Measurements from ENCODE around the gene CTXN3. TPM values are rescaled to one million over a fixed set of nuclear protein-coding genes. Genes with fewer than 3 reads are reported as not detected.

Gene CTXN3
- total and polyA plus RNA-seq, 2 donors (not counting 3 experiments of a cell fraction or from before 2014, with no cell fraction given) = not detected

DNA sequence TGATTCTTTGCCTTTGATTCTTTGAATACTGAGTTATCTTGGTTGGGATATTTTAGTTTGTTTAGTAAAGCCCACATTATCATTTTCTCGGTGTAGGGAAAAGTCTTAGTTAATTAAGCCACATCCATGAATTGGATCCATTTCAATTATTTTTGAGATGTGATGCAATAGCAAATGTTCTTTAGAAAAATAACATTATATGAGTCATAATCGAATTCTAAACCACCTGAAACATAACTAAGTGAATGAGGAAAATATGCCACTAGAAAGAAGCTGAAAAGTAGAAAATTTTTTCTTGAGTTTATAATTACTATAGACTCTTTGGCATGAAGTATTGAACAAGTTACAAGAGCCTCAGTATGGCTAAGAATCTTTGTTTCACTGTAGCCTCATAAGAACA, 36.8 kb downstream of the CTXN3 start:
- no peaks in the 10 kb centered on the region for H3K9me3 ChIP-seq (replicated peaks; ENCODE audit: control insufficient read depth, insufficient read depth, low read length)
- no peak overlapping the region for H3K27ac ChIP-seq (ENCODE audit: insufficient read depth, low read depth, low read length)
- dilution Hi-C loops (cut with MboI; ENCODE audit: extremely low pct_ligation_motif_present, low sequenced_read_pairs) (no loop called here), intact Hi-C loops (cut with micrococcal nuclease) (no loop called here)
- H3K4me2 ChIP-seq (ENCODE audit: insufficient read depth, low read length) = no peak overlapping the region
- no peak overlapping the region for H2AFZ ChIP-seq (ENCODE audit: low read depth, low read length)
- no peak overlapping the region for H3K4me3 ChIP-seq (replicated peaks in 1 of 3; ENCODE audit: insufficient read depth in 1 of 3, low read depth in 1 of 3, low read length in 3 of 3)
- peaks cover 3% of the 10 kb centered on the region for H3K4me1 ChIP-seq (ENCODE audit: control insufficient read depth, extremely low read depth, insufficient read depth, low read length)
- H3K9ac ChIP-seq (replicated peaks; ENCODE audit: extremely low read depth, insufficient read depth, low read length) = no peak overlapping the region
- POLR2A ChIA-PET = no interaction called here
- H3K79me2 ChIP-seq (ENCODE audit: control insufficient read depth, insufficient read depth, low read length) = no peaks in the 10 kb centered on the region
- H3K36me3 ChIP-seq (ENCODE audit: control insufficient read depth in 2 of 2, extremely low read depth in 1 of 2, insufficient read depth in 2 of 2, low read length in 2 of 2) = no peaks in the 10 kb centered on the region
- H4K20me1 ChIP-seq (replicated peaks; ENCODE audit: control insufficient read depth, extremely low read depth, insufficient read depth, low read length) = no peaks in the 10 kb centered on the region
- H3K27me3 ChIP-seq (ENCODE audit: control insufficient read depth in 2 of 2, insufficient read depth in 2 of 2, low read length in 2 of 2) = no peaks in the 10 kb centered on the region
- BruUV-seq (replicated peaks) = no TSS peak
- CTCF ChIA-PET = no interaction called here
- no peak for FAIRE-seq
- no peak for DNase-seq (ENCODE audit: low read depth, low spot score)
- TF ChIP-seq POLR2AphosphoS5 (IDR thresholded peaks at IDR 0.05; ENCODE audit: insufficient read depth, low read depth, low read length) (no peak), EZH2 (IDR thresholded peaks at IDR 0.05; ENCODE audit: borderline replicate concordance, low read depth, low read length, severe bottlenecking) (no peak), POLR2A (IDR thresholded peaks at IDR 0.05; ENCODE audit: low read depth, low read length) (no peak)
- H3K9me1 ChIP-seq (replicated peaks; ENCODE audit: control insufficient read depth, extremely low read depth, insufficient read depth, low read length) = no peaks in the 10 kb centered on the region

DNA sequence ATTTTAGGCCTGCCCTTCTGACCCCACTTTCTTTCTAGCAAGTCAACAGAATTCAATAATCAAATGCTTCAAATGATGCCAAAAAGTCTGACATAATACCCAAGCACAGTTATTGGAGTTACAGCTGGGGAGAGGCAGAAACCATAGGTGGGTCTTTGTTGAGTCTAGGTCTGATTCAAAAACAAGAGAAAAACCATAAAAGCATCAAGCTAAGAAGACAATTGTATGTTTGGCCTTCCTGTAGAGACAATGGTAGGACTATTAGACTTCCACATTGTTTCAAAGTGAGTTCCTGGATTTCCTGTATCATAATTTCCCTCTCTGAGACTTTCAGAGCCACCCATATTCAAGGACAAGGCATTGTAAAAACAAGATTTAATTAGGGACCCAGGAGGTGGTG, 37.5 kb downstream of the CTXN3 start:
- CTCF ChIA-PET = no interaction called here
- POLR2A ChIA-PET = no interaction called here
- no peaks in the 10 kb centered on the region for H3K27me3 ChIP-seq (ENCODE audit: control insufficient read depth in 2 of 2, insufficient read depth in 2 of 2, low read length in 2 of 2)
- no TSS peak for BruUV-seq (replicated peaks)
- peak; percentile 3 for DNase-seq (ENCODE audit: low read depth, low spot score)
- dilution Hi-C loops (cut with MboI; ENCODE audit: extremely low pct_ligation_motif_present, low sequenced_read_pairs) (no loop called here), intact Hi-C loops (cut with micrococcal nuclease) (no loop called here)
- H3K4me2 ChIP-seq (ENCODE audit: insufficient read depth, low read length) = no peak overlapping the region
- H3K79me2 ChIP-seq (ENCODE audit: control insufficient read depth, insufficient read depth, low read length) = no peaks in the 10 kb centered on the region
- no peaks in the 10 kb centered on the region for H4K20me1 ChIP-seq (replicated peaks; ENCODE audit: control insufficient read depth, extremely low read depth, insufficient read depth, low read length)
- H3K9me3 ChIP-seq (replicated peaks; ENCODE audit: control insufficient read depth, insufficient read depth, low read length) = no peaks in the 10 kb centered on the region
- H3K4me3 ChIP-seq (replicated peaks in 1 of 3; ENCODE audit: insufficient read depth in 1 of 3, low read depth in 1 of 3, low read length in 3 of 3) = no peak overlapping the region
- H3K9ac ChIP-seq (replicated peaks; ENCODE audit: extremely low read depth, insufficient read depth, low read length) = no peak overlapping the region
- no peak overlapping the region for H2AFZ ChIP-seq (ENCODE audit: low read depth, low read length)
- FAIRE-seq = no peak
- TF ChIP-seq JUN (IDR thresholded peaks at IDR 0.05; ENCODE audit: borderline replicate concordance, insufficient read depth, insufficient read length, low read depth) (no peak), EZH2 (IDR thresholded peaks at IDR 0.05; ENCODE audit: borderline replicate concordance, low read depth, low read length, severe bottlenecking) (no peak), FOS (IDR thresholded peaks at IDR 0.05; ENCODE audit: borderline replicate concordance, insufficient read depth, low read length) (no peak), POLR2A (IDR thresholded peaks at IDR 0.05; ENCODE audit: low read depth, low read length) (no peak), GATA2 (IDR thresholded peaks at IDR 0.05; ENCODE audit: insufficient read depth, insufficient read length, low read depth, low read length) (no peak)
- TF ChIP-seq, protein P1, sequence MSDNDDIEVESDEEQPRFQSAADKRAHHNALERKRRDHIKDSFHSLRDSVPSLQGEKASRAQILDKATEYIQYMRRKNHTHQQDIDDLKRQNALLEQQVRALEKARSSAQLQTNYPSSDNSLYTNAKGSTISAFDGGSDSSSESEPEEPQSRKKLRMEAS (IDR thresholded peaks at IDR 0.05; ENCODE audit: insufficient read depth, insufficient read length) = no peak
- no peaks in the 10 kb centered on the region for H3K36me3 ChIP-seq (ENCODE audit: control insufficient read depth in 2 of 2, extremely low read depth in 1 of 2, insufficient read depth in 2 of 2, low read length in 2 of 2)
- H3K4me1 ChIP-seq (ENCODE audit: control insufficient read depth, extremely low read depth, insufficient read depth, low read length) = peaks cover 3% of the 10 kb centered on the region
- no peaks in the 10 kb centered on the region for H3K9me1 ChIP-seq (replicated peaks; ENCODE audit: control insufficient read depth, extremely low read depth, insufficient read depth, low read length)
- H3K27ac ChIP-seq (ENCODE audit: insufficient read depth, low read depth, low read length) = no peak overlapping the region
